ENCODE results near the gene NTN1.

NTN1 gene

DNA sequence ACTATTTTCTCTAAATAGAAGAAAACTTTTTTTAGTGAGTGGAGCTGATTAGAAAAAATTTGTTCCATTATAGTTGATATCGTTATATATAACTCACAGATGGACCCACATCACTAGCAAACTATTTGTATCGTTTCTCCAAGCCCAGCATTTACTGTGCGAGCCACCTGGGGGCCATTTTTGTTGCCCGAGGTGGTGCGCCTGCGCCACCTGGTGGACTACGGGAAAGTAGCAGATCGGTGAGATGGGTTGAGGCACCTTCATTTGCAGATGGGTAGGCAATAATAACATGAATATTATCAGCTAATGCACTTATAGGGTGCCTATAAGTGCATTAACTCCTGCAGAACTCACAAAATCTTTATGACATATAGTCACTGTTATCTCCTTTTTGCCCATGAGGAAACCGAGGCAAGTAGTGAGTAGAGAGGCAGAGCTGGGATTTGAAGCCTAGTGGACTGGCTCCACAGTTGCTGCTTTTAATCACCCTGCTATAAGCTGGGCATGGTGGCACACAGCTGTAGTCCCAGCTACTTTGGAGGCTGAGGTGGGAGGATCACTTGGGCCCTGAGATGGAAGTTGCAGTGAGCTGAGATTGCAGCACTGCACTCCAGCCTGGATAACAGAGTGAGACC, 23.2 kb upstream of the NTN1 start:
- peak; percentile 83 for DNase-seq (ENCODE audit: low spot score)
- in situ Hi-C loops (cut with MboI; ENCODE audit: low sequenced_read_pairs, unreplicated experiment), result loop anchor here (10.0 to 25.0 kb wide), 2 partner anchors 213 to 586 kb away; no protein-coding TSS in a partner anchor
- TF ChIP-seq, protein P1, sequence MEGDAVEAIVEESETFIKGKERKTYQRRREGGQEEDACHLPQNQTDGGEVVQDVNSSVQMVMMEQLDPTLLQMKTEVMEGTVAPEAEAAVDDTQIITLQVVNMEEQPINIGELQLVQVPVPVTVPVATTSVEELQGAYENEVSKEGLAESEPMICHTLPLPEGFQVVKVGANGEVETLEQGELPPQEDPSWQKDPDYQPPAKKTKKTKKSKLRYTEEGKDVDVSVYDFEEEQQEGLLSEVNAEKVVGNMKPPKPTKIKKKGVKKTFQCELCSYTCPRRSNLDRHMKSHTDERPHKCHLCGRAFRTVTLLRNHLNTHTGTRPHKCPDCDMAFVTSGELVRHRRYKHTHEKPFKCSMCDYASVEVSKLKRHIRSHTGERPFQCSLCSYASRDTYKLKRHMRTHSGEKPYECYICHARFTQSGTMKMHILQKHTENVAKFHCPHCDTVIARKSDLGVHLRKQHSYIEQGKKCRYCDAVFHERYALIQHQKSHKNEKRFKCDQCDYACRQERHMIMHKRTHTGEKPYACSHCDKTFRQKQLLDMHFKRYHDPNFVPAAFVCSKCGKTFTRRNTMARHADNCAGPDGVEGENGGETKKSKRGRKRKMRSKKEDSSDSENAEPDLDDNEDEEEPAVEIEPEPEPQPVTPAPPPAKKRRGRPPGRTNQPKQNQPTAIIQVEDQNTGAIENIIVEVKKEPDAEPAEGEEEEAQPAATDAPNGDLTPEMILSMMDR (IDR thresholded peaks at IDR 0.05; ENCODE audit: borderline replicate concordance, control extremely low read depth, extremely low read depth, insufficient read depth, missing control alignments), result peak; percentile 82

DNA sequence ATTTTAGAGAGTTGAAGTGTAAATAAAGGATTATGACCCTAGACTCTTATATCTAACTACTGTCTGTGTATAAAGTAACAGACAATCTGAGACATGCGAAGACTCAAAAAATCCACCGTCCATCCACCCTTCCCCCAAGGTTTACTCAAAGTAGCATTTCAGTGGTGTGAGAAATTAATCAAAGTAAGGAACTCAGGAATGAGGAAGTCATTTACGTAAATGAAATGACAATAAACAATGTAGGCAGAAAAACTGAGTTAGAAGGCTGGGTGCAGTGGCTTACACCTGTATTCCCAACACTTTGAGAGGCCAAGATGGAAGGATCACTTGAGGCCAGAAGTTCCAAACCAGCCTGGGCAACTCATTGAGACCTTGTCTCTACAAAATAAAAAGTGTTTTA, 19.8 kb upstream of the NTN1 start:
- no peak for DNase-seq (ENCODE audit: low spot score)
- in situ Hi-C loops (cut with MboI; ENCODE audit: low sequenced_read_pairs, unreplicated experiment), result loop anchor here (25.0 kb wide), 1 partner anchor 536 kb away; no protein-coding TSS in a partner anchor
- TF ChIP-seq, protein P1 (IDR thresholded peaks at IDR 0.05; ENCODE audit: borderline replicate concordance, control extremely low read depth, extremely low read depth, insufficient read depth, missing control alignments), result no peak

DNA sequence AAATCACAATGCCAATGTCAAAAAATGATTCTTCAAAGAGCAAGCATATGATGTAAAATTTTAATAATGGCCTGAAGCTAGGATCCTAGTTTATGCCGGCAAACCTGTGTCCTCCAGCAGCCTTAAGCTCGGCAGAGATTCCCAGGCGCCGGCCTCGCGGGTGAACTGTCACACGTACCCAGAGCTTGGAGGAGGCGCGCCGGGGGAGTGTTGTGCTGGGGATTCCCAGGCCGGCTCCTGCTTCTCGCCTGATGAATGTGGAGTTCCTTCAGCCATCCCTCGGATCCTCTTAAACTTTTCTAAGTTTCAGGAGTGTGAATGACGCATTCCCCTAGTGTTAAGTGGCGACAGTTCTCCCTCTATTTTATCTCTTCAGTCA, 19.1 kb upstream of the NTN1 start:
- DNase-seq (ENCODE audit: low spot score), result no peak
- in situ Hi-C loops (cut with MboI; ENCODE audit: low sequenced_read_pairs, unreplicated experiment), result loop anchor here (25.0 kb wide), 1 partner anchor 535 kb away; no protein-coding TSS in a partner anchor
- TF ChIP-seq, protein P1 (IDR thresholded peaks at IDR 0.05; ENCODE audit: borderline replicate concordance, control extremely low read depth, extremely low read depth, insufficient read depth, missing control alignments), result no peak

DNA sequence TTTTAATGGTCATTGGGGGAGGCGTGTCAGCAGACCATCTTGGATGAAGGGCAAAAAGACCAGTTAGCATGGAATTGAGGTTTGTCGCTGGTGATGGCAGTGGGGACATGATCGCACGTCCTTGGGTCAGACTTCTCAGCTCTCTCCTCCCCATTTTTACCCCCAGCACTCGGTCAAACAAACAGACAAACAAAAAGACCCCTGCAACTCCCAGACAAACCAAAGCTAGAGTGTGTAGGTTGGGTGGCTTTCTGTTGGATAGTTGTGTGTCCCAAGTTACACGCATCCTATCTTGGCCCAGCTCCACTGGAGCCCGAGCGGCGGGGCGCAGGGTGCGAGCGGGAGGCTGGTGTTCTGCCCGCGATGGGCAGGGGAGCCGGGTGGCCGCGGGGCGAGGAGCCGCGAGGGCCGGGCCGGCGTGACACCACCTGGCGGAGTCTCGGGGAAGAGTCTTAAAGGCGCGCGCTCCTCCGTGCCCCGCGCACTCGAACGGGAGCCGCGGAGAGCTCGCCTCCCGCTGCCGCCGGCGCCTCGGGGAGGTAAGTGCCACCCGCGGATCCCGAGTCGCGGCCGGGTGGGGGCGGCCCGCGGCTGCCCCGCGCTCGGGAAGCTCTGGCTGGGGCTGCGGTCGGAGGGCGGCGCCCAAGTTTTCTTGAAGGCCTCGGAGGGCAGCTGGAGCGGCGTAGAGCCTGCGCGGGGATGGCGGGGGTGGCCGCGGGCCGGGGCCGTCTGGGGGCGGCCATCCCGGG, 18.5 kb upstream of the NTN1 start:
- peak; percentile 83 for DNase-seq (ENCODE audit: low spot score)
- in situ Hi-C loops (cut with MboI; ENCODE audit: low sequenced_read_pairs, unreplicated experiment), result loop anchor here (25.0 kb wide), 1 partner anchor 535 kb away; no protein-coding TSS in a partner anchor
- TF ChIP-seq, protein P1 (IDR thresholded peaks at IDR 0.05; ENCODE audit: borderline replicate concordance, control extremely low read depth, extremely low read depth, insufficient read depth, missing control alignments), result peak; percentile 27

DNA sequence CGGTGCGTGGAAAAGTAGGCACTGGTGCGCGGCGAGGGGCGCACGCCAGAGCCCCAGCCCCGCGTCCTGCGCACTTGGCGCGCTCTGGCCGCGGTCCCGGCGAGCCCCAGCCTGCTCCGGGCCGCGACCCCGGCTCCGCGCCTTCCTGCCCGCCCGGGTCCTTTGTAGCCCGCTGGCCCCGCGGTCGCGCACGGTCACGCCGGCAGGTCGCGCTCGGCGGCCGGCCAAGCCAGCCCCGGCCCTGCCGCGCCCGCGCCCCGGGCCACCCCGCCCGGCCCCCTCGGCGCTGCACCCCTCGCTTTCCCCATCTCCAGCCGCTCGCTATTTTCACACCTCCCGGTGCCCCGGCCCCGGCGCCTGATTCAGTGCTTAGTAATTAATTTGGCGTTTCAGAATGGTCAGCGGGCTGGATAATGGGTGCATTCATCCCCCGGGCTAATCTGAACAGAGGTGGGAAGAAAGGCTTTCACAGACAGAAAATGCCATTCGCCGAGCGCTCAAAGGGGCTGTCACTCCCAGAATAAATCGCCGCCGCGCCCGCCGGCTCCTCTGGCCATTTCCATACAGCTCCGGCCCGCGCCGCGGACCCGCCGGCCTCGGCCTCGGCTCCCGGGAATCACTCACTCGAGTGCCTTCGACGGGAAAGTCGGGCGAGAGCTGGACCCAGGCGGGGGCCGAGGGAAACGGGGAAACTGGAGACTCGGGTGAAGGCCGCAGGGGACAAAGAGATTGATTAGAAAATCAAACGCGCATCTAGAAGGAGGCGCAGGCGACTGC, 17.8 kb upstream of the NTN1 start:
- TF ChIP-seq, protein P1 (IDR thresholded peaks at IDR 0.05; ENCODE audit: borderline replicate concordance, control extremely low read depth, extremely low read depth, insufficient read depth, missing control alignments), result no peak
- in situ Hi-C loops (cut with MboI; ENCODE audit: low sequenced_read_pairs, unreplicated experiment), result loop anchor here (25.0 kb wide), 1 partner anchor 534 kb away; no protein-coding TSS in a partner anchor
- DNase-seq (ENCODE audit: low spot score), result no peak
